Esophagus squamous epithelium (tissue), 4 donors: ENCODE results near the gene LRRC73.

Experiments
- CTCF ChIP-seq, 6 experiments: fragments of 450-650 bp in 4 of 6; fragments of 200-600 bp in 2 of 6; sonication (generic) in 2 of 6; IDR thresholded peaks; one replicate each; pipeline ENCODE4 v1.5.1; 2016 to 2019; ENCODE audit warnings: antibody characterized with exemption in 6 of 6, mild to moderate bottlenecking in 4 of 6, moderate library complexity in 4 of 6
- POLR2A ChIP-seq, 4 donors: fragments of 450-650 bp; IDR thresholded peaks; one replicate each; pipeline ENCODE4 v1.6.1; 2017; ENCODE audit warnings: antibody characterized with exemption in 4 of 4, mild to moderate bottlenecking in 4 of 4, moderate library complexity in 3 of 4

DNA sequence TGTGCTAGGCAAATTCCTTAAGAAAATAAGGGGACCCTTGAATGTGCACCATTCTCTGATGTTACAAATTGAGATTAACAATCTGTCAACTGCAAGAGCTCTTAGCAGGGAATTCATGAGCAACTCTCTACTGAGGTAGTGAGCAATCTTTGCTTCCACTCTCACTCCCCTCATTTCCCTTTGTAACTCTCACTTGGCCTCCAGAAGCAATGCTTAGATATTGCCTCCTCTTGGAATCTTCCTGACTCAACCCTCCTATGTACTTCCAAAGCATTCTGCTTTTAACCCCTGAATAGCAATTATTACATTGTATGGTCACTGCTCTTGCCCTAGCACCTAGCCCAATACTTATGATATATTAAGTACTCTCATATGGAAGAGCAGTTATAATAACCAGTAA, 49.2 kb upstream of the LRRC73 start:
- TF ChIP-seq CTCF (IDR thresholded peaks at IDR 0.05) (no peak), POLR2A (IDR thresholded peaks at IDR 0.05) (no peak)
